Activated naive CD4-positive, alpha-beta T cell treated with Interleukin-2 at 50 U/mL for 16 hours (primary cell): ENCODE results near the gene UHRF1.
"Not testable (repeated sequence)": the region's sequence is repeated elsewhere in the genome, so short reads cannot be mapped to it uniquely, and the experiment has no call there.

Experiments used
- DNase-seq: peaks from one replicate; pipeline ENCODE4 v3.0.0-alpha.2; 2020

UHRF1 gene

DNA sequence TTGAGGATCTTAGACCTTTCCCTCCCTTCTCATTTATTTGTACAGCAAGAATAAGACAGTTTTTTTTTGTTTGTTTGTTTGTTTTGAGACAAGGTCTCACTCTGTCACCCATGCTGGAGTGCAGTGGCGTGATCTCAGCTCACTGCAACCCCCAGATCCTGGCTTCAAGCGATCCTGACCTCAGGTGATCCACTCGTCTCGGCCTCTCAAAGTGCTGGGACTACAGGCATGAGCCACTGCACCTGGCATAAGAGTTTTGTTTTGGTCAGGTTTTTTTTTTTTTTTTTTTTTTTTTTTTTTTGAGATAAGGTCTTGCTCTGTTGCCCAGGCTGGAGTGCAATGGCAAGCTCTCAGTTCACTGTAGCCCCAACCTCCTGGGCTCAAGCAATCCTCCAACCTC lies 29.2 kb downstream of the UHRF1 start:
- not testable (repeated sequence) for DNase-seq

- no peak for DNase-seq
Measured at GRCh38 chr19:4939466-4939865, 30.2 kb downstream of the UHRF1 start.

GRCh38 chr19:4941638-4942169 lies 32.4 kb downstream of the UHRF1 start:
- not testable (repeated sequence) for DNase-seq

DNA sequence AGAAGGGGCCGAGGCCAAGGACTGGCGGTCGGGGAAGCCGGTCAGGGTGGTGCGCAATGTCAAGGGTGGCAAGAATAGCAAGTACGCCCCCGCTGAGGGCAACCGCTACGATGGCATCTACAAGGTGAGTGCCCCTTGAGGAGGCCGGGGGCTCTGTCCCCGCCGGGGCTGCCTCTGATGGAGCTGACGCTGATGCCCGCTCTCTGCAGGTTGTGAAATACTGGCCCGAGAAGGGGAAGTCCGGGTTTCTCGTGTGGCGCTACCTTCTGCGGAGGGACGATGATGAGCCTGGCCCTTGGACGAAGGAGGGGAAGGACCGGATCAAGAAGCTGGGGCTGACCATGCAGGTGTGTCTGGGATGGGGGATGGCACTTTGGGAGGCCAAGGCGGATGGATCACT lies 41.3 kb downstream of the UHRF1 start:
- not testable (repeated sequence) for DNase-seq

DNA sequence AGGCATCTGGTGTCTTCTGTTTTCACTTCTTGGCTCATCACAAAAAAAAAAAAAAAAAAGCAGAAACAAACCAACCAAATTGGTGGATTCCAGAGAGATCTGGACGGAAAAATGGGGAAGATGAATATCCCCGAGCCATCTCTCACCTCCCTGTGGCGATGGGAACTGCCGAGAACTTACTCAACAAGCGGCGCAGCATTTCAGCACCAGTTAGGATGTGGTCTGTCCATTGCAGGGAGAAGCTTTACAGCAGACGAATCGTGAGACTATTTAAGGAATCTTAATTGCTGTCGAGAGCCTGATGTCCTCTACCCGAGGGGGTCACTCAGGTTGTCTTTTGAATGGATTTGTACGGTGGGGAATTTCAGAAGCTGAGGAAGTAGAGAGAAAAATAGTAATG lies 42.4 kb downstream of the UHRF1 start:
- no peak for DNase-seq

GRCh38 chr19:4952945-4953344 lies 43.6 kb downstream of the UHRF1 start:
- DNase-seq = no peak

DNA sequence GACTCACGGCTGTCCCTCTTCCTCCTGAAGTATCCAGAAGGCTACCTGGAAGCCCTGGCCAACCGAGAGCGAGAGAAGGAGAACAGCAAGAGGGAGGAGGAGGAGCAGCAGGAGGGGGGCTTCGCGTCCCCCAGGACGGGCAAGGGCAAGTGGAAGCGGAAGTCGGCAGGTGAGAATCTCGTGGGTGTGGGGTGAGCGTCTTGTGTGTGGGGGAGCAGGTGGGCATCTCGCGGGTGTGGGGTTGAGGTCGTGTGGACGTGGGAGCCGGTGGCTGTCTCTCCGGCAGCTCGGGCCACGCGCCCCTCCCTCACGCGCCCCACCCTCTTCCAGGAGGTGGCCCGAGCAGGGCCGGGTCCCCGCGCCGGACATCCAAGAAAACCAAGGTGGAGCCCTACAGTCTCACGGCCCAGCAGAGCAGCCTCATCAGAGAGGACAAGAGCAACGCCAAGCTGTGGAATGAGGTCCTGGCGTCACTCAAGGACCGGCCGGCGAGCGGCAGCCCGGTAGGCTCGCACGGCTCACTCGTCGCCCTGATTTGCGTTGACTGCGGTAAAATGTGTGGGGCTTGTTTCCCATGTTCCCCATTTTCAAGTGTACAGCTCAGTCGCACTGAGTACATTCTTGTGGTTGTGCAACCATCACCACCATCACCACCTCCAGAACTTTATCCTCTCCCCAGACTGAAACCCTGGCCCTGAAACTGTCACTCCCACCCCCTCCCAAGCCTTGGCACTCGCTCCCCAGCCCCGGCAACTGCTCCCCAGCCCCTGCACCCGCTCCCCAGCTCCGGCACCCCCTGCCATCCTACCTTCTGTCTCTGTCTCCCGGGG lies 45.2 kb downstream of the UHRF1 start:
- not testable (repeated sequence) for DNase-seq

DNA sequence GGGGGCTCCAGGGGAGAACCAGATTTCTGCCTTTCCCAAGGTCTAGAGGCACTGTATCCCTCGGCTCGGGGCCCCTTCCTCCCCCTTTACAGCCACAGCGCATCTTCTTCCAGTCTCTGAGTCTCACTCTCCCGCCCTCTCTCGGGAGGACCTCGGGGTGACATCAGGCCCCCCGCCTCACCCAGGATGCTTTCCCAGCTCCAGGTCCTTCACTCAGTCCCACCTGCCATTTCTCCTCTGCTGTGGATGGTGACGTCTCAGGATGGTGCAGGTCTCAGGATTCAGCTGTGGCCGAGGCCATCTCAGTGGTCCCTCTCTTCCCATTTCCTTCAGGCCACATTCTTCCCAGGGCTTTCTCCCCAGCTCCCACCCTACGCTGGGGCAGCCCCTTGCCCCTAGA lies 46.0 kb downstream of the UHRF1 start:
- no peak for DNase-seq

- no peak for DNase-seq
Measured at GRCh38 chr19:4957981-4958380, 48.7 kb downstream of the UHRF1 start.

- DNase-seq = no peak
Measured at GRCh38 chr19:4962085-4962619, 52.9 kb downstream of the UHRF1 start.

DNA sequence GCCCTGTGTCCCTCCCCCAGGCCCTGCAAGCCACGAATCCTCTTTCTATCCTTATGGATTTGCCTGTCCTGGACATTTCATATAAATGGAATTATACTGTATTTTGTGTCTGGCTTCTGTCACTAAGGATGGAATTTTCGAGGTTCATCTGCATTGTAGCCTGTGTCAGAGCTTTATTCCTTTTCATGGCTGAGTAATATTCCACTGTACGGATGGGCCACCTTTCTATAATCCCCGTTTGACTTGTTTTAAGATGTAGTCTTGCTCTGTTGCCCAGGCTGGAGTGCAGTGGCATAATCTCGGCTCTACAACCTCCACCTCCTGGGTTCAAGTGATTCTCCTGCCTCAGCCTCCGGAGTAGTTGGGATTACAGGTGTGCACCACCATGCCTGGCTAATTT lies 55.8 kb downstream of the UHRF1 start:
- no peak for DNase-seq

DNA sequence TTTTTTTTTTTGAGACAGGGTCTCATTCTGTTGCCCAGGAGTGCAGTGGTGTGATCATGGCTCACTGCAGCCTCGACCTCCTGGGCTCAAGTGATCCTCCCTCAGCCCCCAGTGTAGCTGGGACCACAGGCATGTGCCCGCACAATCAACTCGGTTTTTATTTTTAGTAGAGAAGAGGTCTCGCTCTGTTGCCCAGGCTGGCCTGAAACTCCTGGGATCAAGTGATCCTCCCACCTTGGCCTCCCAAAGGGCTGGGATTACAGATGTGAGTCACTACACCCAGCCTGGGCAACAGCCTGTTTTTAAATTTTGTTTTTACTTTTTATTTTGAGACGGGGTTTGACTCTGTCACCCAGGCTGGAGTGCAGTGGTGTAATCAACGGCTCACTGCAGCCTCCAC lies 57.3 kb downstream of the UHRF1 start:
- DNase-seq = no peak

DNA sequence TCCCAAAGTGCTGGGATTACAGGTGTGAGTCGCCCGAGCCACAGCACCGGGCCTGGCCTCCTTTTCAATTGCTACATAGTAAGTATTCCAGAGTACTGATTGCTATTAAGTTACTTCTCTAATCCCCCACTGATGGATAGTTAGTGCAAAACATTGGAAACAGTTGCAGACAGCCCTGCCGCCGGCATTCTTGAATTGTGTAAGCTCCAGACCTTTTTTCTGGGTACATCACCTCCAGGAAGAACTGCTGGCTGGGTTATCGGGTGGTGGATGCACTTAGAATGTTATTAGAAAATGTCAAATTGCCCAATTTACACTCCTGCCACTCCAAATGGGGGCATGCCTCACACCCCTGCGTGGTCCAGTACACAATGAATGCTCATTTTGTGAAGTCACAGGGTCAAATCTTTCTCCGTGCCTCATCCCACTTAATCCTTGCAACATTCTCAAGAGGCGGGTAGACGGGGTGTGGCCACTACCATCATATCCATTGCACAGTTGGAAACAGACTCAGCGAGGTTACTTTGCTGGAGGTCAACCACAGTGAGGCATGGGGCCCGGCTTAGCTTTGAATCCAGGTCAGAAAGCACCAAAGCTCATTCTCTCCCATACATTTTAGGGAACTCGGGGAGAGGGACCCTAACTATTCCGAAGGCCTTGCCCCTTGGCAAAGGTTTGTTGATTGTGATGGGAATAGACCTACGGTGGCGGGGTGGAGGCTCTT lies 58.6 kb downstream of the UHRF1 start:
- DNase-seq = no peak

- peak; percentile 99 for DNase-seq
Measured at GRCh38 chr19:4968462-4969291, 59.4 kb downstream of the UHRF1 start, which contains the start of gene KDM4B. TSS of gene KDM4B (plus strand) at chr19:4969113. CDS start at chr19:5032891, 63,778 bp downstream.

DNA sequence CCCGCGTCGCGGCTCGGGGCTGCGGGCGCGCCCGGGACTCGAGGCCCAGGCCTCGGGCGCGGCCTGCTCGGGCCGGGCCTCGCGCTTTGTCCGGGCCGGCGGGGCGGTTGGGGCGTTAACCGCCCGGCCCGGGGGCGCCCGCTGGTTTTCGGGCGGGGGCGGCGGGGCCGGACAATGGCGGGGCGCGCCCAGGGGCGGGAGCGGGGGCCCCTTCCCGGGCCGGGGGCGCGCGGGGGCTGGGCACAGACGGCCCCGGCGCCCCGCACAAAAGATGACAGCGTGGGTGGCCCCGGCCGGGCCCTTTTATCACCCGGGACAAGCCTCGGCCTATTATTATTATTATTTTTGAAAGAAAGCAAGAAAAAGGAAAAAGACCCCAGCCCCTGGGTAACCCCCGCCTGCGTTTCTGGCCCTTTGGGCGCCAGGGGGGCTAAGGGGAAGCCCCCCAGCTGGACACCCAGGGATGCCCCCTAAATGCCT lies 60.0 kb downstream of the UHRF1 start:
- DNase-seq = no peak

- DNase-seq = no peak
Measured at GRCh38 chr19:4969772-4970531, 60.7 kb downstream of the UHRF1 start.

- no peak for DNase-seq
Measured at GRCh38 chr19:4970558-4971423, 61.5 kb downstream of the UHRF1 start.

GRCh38 chr19:4971424-4971793 lies 62.1 kb downstream of the UHRF1 start:
- peak; percentile 32 for DNase-seq

- no peak for DNase-seq
Measured at GRCh38 chr19:4971816-4972495, 62.7 kb downstream of the UHRF1 start.
